HEK293 (cell line): ENCODE results near the gene CD164.

Experiments
- CTCF ChIA-PET: fragments of 350-600 bp; formaldehyde crosslinking; extraction: SDS; loops from one replicate; lab custom pipeline; 2021; ENCODE audit warnings: antibody characterized with exemption; lab: Yijun Ruan, JAX
- POLR2A ChIA-PET: fragments of 300-600 bp; formaldehyde crosslinking; extraction: SDS; loops from one replicate; lab custom pipeline; 2020; ENCODE audit warnings: antibody characterized with exemption, inconsistent platforms; lab: Yijun Ruan, JAX
- H3K27ac ChIP-seq: fragments of 200-500 bp; sonication (Bioruptor generic); 2 replicates; pipeline ENCODE4 v1.5.1; 2014; ENCODE audit warnings: low read depth, low read length, control low read depth, inconsistent platforms; ENCODE audit errors: extremely low read depth
- H3K36me3 ChIP-seq, 2 experiments: fragments of 200-500 bp in 1 of 2; sonication (Bioruptor generic) in 1 of 2; 1 replicate in 1 of 2; 2 replicates in 1 of 2; pipeline ENCODE4 v1.5.1; 2014 to 2017; ENCODE audit warnings: inconsistent platforms in 2 of 2, low read length in 2 of 2; ENCODE audit not compliant: control insufficient read depth in 2 of 2, insufficient read depth in 1 of 2
- H3K4me1 ChIP-seq: fragments of 200-500 bp; sonication (Bioruptor generic); 2 replicates; pipeline ENCODE4 v1.5.1; 2014; ENCODE audit warnings: mild to moderate bottlenecking, low read length, inconsistent platforms; ENCODE audit not compliant: control insufficient read depth, insufficient read depth
- H3K4me3 ChIP-seq: 2 replicates; pipeline ENCODE4 v1.5.1; 2011; ENCODE audit warnings: low read depth, mild to moderate bottlenecking, control low read depth, low read length, moderate library complexity
- H3K9me3 ChIP-seq: fragments of 200-500 bp; sonication (Bioruptor generic); 2 replicates; pipeline ENCODE4 v1.5.1; 2014; ENCODE audit warnings: low read depth, low read length, inconsistent platforms; ENCODE audit not compliant: control insufficient read depth, insufficient read depth
- ATF2 ChIP-seq: fragments of 450-650 bp; formaldehyde crosslinking; IDR thresholded peaks from 2 replicates; pipeline ENCODE4 v1.5.1; 2016; ENCODE audit warnings: missing biosample characterization, missing genetic modification characterization, low read depth
- KLF17 ChIP-seq: fragments of 450-650 bp; formaldehyde crosslinking; IDR thresholded peaks from 2 replicates; pipeline ENCODE4 v1.5.1; 2016; ENCODE audit warnings: missing biosample characterization, missing genetic modification characterization
- REST ChIP-seq: fragments of 450-650 bp; formaldehyde crosslinking; IDR thresholded peaks from 2 replicates; pipeline ENCODE4 v1.5.1; 2016; ENCODE audit warnings: missing biosample characterization, missing genetic modification characterization
- SALL2 ChIP-seq: fragments of 450-650 bp; formaldehyde crosslinking; IDR thresholded peaks from 2 replicates; pipeline ENCODE4 v1.5.0; 2017; ENCODE audit warnings: missing biosample characterization, mild to moderate bottlenecking, missing genetic modification characterization, borderline replicate concordance
- ZFP37 ChIP-seq: fragments of 450-650 bp; formaldehyde crosslinking; IDR thresholded peaks from 2 replicates; pipeline ENCODE4 v1.5.1; 2016; ENCODE audit warnings: missing biosample characterization, missing genetic modification characterization
- ZNF239 ChIP-seq: fragments of 450-650 bp; formaldehyde crosslinking; IDR thresholded peaks from 2 replicates; pipeline ENCODE4 v1.5.1; 2016; ENCODE audit warnings: missing biosample characterization, missing genetic modification characterization
- ZNF324 ChIP-seq: fragments of 450-650 bp; formaldehyde crosslinking; IDR thresholded peaks from 2 replicates; pipeline ENCODE4 v1.5.1; 2016; ENCODE audit warnings: missing biosample characterization, missing genetic modification characterization
- ZNF354C ChIP-seq: fragments of 450-650 bp; formaldehyde crosslinking; IDR thresholded peaks from 2 replicates; pipeline ENCODE4 v1.5.1; 2016; ENCODE audit warnings: missing biosample characterization, missing genetic modification characterization, low read depth, borderline replicate concordance
- ZNF624 ChIP-seq: fragments of 450-650 bp; formaldehyde crosslinking; IDR thresholded peaks from 2 replicates; pipeline ENCODE4 v1.5.1; 2017; ENCODE audit warnings: missing biosample characterization, missing genetic modification characterization
- ZNF776 ChIP-seq: fragments of 450-650 bp; formaldehyde crosslinking; IDR thresholded peaks from 2 replicates; pipeline ENCODE4 v1.5.0; 2017; ENCODE audit warnings: missing biosample characterization, missing genetic modification characterization, borderline replicate concordance
- ZXDB ChIP-seq: fragments of 450-650 bp; formaldehyde crosslinking; IDR thresholded peaks from 2 replicates; pipeline ENCODE4 v1.5.1; 2016; ENCODE audit warnings: missing biosample characterization, missing genetic modification characterization
- TF ChIP-seq, protein P1 (sequence below): fragments of 450-650 bp; formaldehyde crosslinking; IDR thresholded peaks from 2 replicates; pipeline ENCODE4 v1.5.1; 2016; ENCODE audit warnings: missing biosample characterization, missing genetic modification characterization

The CD164 gene

DNA sequence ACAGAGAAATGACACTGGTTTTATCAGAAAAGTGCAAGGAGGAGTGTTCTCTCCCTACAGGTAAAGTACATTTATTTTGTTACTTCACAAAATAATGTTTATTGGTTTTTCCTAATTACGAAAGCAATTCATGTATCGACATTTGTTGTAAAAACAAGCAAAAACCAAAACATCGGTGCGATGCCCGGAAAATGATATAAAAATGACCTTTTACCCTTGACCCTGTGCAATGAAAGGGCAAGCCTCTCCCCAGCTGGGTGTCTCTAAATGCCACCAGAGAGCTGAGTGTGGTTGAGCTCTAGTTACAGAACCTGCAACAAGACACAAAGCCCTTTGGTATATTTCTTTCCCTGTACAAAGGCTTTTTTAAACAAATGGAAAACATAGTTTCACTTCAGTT is 65.4 kb downstream of the CD164 start:
- no peak overlapping the region for H3K4me3 ChIP-seq
- POLR2A ChIA-PET: no interaction called here
- no peak overlapping the region for H3K27ac ChIP-seq
- peaks cover 0 to 5% of the 10 kb centered on the region in 2 experiments; a peak in 1 of 3 replicates for H3K36me3 ChIP-seq
- no peaks in the 10 kb centered on the region for H3K4me1 ChIP-seq
- CTCF ChIA-PET: no interaction called here
- TF ChIP-seq ATF2 (tag by site-specific recombination) (no peak), REST (tag by site-specific recombination) (no peak), ZNF239 (tag by site-specific recombination) (no peak), ZFP37 (tag by site-specific recombination) (no peak), KLF17 (tag by site-specific recombination) (no peak), ZNF776 (tag by site-specific recombination) (no peak), ZNF624 (tag by site-specific recombination) (no peak), ZNF324 (tag by site-specific recombination) (no peak), SALL2 (no peak), ZNF354C (no peak), ZXDB (no peak)
- TF ChIP-seq, protein P1, sequence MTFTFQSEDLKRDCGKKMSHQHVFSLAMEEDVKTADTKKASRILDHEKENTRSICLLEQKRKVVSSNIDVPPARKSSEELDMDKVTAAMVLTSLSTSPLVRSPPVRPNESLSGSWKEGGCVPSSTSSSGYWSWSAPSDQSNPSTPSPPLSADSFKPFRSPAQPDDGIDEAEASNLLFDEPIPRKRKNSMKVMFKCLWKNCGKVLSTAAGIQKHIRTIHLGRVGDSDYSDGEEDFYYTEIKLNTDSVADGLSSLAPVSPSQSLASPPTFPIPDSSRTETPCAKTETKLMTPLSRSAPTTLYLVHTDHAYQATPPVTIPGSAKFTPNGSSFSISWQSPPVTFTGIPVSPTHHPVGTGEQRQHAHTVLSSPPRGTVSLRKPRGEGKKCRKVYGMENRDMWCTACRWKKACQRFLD: no peak
- H3K9me3 ChIP-seq: no peaks in the 10 kb centered on the region
